ENCODE data around the gene RRP1B. TPM values are rescaled to one million over a fixed set of nuclear protein-coding genes. Genes with fewer than 3 reads are reported as not detected.

Gene RRP1B
- total RNA-seq, 1 donor from 2014 or later: 43.3 TPM

DNA sequence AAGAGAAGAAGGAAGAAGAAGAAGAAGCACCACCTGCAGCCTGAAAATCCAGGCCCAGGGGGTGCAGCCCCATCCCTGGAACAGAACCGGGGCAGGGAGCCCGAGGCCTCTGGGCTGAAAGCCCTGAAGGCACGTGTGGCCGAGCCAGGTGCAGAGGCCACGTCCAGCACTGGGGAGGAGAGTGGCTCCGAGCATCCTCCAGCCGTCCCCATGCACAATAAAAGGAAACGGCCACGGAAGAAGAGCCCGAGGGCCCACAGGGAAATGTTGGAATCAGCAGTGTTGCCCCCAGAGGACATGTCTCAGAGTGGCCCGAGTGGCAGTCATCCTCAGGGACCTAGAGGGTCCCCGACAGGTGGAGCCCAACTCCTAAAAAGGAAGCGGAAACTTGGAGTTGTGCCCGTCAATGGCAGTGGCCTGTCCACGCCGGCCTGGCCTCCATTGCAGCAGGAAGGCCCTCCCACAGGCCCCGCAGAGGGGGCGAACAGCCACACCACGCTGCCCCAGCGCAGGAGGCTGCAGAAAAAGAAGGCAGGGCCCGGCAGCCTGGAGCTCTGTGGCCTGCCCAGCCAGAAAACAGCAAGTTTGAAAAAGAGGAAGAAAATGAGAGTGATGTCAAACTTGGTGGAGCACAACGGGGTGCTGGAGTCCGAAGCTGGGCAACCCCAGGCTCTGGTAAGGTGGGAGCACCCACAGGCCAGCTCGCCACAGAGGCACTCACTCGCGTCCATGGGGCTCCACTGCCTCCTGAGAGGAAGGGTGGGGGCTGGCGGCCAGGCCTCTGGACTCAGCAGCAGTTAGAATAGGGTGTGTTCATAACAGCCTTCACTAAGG lies 28.4 kb downstream of the RRP1B start:
- no peaks in the 10 kb centered on the region for H3K4me1 Mint-ChIP-seq (ENCODE audit: unreplicated experiment)
- H3K9me3 Mint-ChIP-seq: no peaks in the 10 kb centered on the region
- H3K27me3 Mint-ChIP-seq: no peaks in the 10 kb centered on the region
- H3K36me3 Mint-ChIP-seq: peaks cover 13% of the 10 kb centered on the region
- no peak overlapping the region for H3K27ac Mint-ChIP-seq
- H3K4me3 Mint-ChIP-seq: no peak overlapping the region
- TF ChIP-seq, protein P1, sequence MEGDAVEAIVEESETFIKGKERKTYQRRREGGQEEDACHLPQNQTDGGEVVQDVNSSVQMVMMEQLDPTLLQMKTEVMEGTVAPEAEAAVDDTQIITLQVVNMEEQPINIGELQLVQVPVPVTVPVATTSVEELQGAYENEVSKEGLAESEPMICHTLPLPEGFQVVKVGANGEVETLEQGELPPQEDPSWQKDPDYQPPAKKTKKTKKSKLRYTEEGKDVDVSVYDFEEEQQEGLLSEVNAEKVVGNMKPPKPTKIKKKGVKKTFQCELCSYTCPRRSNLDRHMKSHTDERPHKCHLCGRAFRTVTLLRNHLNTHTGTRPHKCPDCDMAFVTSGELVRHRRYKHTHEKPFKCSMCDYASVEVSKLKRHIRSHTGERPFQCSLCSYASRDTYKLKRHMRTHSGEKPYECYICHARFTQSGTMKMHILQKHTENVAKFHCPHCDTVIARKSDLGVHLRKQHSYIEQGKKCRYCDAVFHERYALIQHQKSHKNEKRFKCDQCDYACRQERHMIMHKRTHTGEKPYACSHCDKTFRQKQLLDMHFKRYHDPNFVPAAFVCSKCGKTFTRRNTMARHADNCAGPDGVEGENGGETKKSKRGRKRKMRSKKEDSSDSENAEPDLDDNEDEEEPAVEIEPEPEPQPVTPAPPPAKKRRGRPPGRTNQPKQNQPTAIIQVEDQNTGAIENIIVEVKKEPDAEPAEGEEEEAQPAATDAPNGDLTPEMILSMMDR (conservative IDR thresholded peaks at IDR 0.05): no peak
- no peak for DNase-seq (ENCODE audit: extremely low spot score, unreplicated experiment)

DNA sequence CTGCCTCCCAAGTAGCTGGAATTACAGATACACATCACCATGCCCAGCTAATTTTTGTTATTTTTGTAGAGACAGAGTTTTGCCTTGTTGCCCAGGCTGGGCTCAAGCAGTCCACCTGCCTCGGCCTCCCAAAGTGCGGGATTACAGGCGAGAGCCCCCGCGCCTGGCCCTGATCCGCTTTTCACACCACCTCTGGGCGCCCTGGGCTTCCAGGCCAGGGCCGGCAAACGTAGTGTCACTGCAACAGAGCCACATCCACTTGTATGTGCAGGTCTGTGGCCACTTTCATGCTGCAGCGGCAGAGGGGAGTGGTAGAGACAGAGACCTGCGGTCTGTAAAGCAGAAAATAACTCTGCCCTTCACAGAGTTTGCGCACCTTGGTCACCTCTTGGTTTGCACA lies 29.5 kb downstream of the RRP1B start:
- Mint-ChIP-seq H3K9me3 (no peaks in the 10 kb centered on the region), H3K27ac (no peak overlapping the region), H3K4me1 (ENCODE audit: unreplicated experiment) (no peaks in the 10 kb centered on the region), H3K27me3 (no peaks in the 10 kb centered on the region), H3K36me3 (peaks cover 14% of the 10 kb centered on the region), H3K4me3 (no peak overlapping the region)
- no peak for DNase-seq (ENCODE audit: extremely low spot score, unreplicated experiment)
- TF ChIP-seq, protein P1 (conservative IDR thresholded peaks at IDR 0.05): no peak

DNA sequence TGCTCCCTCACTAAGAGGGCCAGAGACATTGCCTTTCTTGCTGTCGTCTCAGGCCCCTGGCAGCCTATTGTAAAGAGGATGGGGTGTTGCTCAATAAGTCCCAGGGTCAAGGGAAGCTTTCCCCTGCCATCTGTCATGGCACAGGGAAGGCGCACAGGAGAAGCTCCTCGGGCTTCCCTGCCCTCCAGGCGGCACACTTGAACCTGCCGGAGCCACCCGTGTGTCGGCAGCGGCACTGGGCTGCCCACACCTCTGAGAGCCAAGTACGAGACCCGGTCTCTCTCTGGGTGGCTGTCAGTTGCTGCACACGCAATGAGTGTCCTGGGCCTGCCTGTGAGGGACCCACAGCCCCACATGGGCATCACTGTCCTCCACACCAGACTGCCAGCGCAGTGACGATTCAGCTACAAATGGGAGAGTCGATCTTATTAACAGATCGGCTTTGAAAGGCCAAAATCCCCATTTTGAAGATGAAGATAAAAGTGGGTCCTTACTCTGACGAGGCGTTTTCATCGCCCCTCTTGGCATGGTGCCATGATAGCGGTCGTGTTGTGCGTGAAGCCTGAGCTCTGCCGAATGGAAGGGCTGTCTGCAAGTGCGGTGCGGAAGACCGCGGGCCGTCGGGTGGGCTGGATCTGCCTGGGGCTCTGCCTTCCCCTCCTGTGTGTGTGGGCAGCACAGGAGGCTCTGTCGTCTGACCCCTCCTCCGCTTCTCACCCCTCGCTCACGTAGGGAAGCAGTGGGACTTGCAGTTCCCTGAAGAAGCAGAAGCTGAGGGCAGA lies 30.4 kb downstream of the RRP1B start:
- TF ChIP-seq, protein P1 (conservative IDR thresholded peaks at IDR 0.05): no peak
- DNase-seq (ENCODE audit: extremely low spot score, unreplicated experiment): no peak
- Mint-ChIP-seq H3K4me1 (ENCODE audit: unreplicated experiment) (no peaks in the 10 kb centered on the region), H3K9me3 (no peaks in the 10 kb centered on the region), H3K27ac (no peak overlapping the region), H3K27me3 (no peaks in the 10 kb centered on the region), H3K36me3 (peaks cover 15% of the 10 kb centered on the region), H3K4me3 (no peak overlapping the region)

DNA sequence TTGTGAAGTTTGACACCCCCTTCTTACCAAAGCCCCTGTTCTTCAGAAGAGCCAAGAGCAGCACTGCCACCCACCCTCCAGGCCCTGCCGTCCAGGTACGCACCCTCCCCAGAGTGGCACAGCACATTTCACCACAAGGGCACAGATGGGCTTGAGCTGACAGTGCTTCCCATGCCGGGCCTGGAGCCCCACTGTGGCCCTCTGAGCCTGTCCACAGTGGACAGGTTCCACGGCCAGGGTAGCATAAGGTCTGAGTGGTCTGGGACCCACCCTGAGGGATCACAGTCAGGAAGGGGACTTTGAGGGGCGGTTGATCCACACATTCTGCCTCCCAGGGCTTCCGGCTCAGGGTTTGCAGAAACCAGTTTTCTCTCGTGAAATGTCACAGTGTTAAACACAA lies 31.0 kb downstream of the RRP1B start:
- TF ChIP-seq, protein P1 (conservative IDR thresholded peaks at IDR 0.05): no peak
- no peaks in the 10 kb centered on the region for H3K27me3 Mint-ChIP-seq
- no peaks in the 10 kb centered on the region for H3K4me1 Mint-ChIP-seq (ENCODE audit: unreplicated experiment)
- H3K4me3 Mint-ChIP-seq: no peak overlapping the region
- H3K36me3 Mint-ChIP-seq: peaks cover 12% of the 10 kb centered on the region
- H3K9me3 Mint-ChIP-seq: no peaks in the 10 kb centered on the region
- peak overlapping the region; percentile 8 for H3K27ac Mint-ChIP-seq
- no peak for DNase-seq (ENCODE audit: extremely low spot score, unreplicated experiment)

DNA sequence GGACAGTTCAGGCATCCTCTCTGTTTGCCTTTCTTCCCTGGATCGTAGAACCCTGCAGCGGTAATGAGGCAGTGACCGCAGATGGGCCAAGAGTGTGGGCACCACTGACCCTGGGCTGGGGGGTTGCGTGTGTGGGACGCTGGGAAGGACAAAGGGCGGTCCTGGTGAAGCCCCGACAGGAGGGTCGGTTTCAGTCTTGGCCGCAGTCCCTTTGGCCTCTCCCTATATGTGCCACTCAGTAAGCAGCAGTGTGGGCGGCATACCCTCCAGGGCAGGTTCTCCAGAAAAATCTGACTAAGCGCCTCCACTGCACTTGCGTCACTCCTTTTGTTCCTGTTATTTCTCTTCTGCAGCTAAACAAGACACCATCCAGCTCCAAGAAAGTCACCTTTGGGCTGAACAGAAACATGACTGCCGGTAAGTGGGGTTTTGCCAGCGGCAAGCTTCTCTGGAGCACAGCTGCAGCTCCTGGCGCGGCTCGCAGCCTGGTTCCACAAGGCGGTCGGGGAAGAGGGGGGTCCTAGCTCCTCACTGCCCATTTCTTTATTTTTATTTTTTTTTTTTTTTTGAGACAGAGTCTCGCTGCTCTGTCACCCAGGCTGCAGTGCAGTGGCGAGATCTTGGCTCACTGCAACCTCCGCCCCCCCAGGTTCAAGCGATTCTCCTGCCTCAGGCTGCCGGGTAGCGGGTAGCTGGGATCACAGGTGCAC lies 31.9 kb downstream of the RRP1B start:
- Mint-ChIP-seq H3K4me1 (ENCODE audit: unreplicated experiment) (no peaks in the 10 kb centered on the region), H3K4me3 (no peak overlapping the region), H3K36me3 (peaks cover 16% of the 10 kb centered on the region), H3K27ac (peak overlapping the region; percentile 8), H3K9me3 (no peaks in the 10 kb centered on the region), H3K27me3 (no peaks in the 10 kb centered on the region)
- no peak for DNase-seq (ENCODE audit: extremely low spot score, unreplicated experiment)
- TF ChIP-seq, protein P1 (conservative IDR thresholded peaks at IDR 0.05): no peak
